PFSK-1 (cell line): ENCODE results near the gene MGLL.

ENCODE experiments used
- REST ChIP-seq, 2 experiments: IDR thresholded peaks; 2 replicates each; pipeline versions ENCODE4 v1.6.1 to v1.8.0; 2011 to 2012; ENCODE audit warnings: low read depth in 2 of 2, low read length in 2 of 2, control low read depth in 1 of 2, inconsistent platforms in 1 of 2, mild to moderate bottlenecking in 1 of 2, moderate library complexity in 1 of 2; ENCODE audit not compliant: insufficient read depth in 1 of 2
- SIN3A ChIP-seq: IDR thresholded peaks from 2 replicates; pipeline ENCODE4 v1.6.1; 2012; ENCODE audit warnings: mild to moderate bottlenecking, low read length, moderate library complexity, borderline replicate concordance; ENCODE audit not compliant: insufficient read depth

- TF ChIP-seq REST (IDR thresholded peaks at IDR 0.05; ENCODE audit: insufficient read depth in 1 of 2, low read depth in 2 of 2, low read length in 2 of 2) (no peak), SIN3A (no peak)
Measured at GRCh38 chr3:127794972-127795371, 27.3 kb downstream of the MGLL start.
